Esophagus squamous epithelium (tissue), 4 donors: Measurements from ENCODE around the gene ZNF582.

ENCODE experiments used
- CTCF ChIP-seq, 6 experiments: fragments of 450-650 bp in 4 of 6; fragments of 200-600 bp in 2 of 6; sonication (generic) in 2 of 6; IDR thresholded peaks; one replicate each; pipeline ENCODE4 v1.5.1; 2016 to 2019; ENCODE audit warnings: antibody characterized with exemption in 6 of 6, mild to moderate bottlenecking in 4 of 6, moderate library complexity in 4 of 6
- POLR2A ChIP-seq, 4 donors: fragments of 450-650 bp; IDR thresholded peaks; one replicate each; pipeline ENCODE4 v1.6.1; 2017; ENCODE audit warnings: antibody characterized with exemption in 4 of 4, mild to moderate bottlenecking in 4 of 4, moderate library complexity in 3 of 4

GRCh38 chr19:56355517-56355916 lies 37.8 kb downstream of the ZNF582 start:
- TF ChIP-seq POLR2A (IDR thresholded peaks at IDR 0.05): no peak
- no peak for TF ChIP-seq CTCF (IDR thresholded peaks at IDR 0.05)
